ENCODE measurements around the gene ATP6V0A1.
"Not testable (repeated sequence)": the region's sequence is repeated elsewhere in the genome, so short reads cannot be mapped to it uniquely, and the experiment has no call there.

Gene ATP6V0A1

GRCh38 chr17:42458497-42459255 is at the start of gene ATP6V0A1:
ATP6V0A1 (plus strand) TSS chr17:42458878; CDS start chr17:42460895, 2,017 bp downstream.
- Histone ChIP-seq H3K4me1 (ENCODE audit: control insufficient read depth, insufficient read depth, low read length, unreplicated experiment) (peaks cover 29% of the 10 kb centered on the region), H3K79me2 (ENCODE audit: control insufficient read depth, insufficient read depth, low read length, unreplicated experiment) (peaks cover 19% of the 10 kb centered on the region), H3K4me3 (ENCODE audit: low read depth, low read length) (peak within 1 kb of the TSS; percentile 91), H3K36me3 (ENCODE audit: insufficient read depth, low read length) (peaks cover 5% of the 10 kb centered on the region; the same call in 1 of the 2 replicates), H3K27ac (ENCODE audit: low read depth, low read length) (peak within 1 kb of the TSS; percentile 77), H3K27me3 (ENCODE audit: insufficient read depth, low read length) (no peaks in the 10 kb centered on the region), H2AFZ (ENCODE audit: low read length, unreplicated experiment) (peak within 1 kb of the TSS; percentile 55)

DNA sequence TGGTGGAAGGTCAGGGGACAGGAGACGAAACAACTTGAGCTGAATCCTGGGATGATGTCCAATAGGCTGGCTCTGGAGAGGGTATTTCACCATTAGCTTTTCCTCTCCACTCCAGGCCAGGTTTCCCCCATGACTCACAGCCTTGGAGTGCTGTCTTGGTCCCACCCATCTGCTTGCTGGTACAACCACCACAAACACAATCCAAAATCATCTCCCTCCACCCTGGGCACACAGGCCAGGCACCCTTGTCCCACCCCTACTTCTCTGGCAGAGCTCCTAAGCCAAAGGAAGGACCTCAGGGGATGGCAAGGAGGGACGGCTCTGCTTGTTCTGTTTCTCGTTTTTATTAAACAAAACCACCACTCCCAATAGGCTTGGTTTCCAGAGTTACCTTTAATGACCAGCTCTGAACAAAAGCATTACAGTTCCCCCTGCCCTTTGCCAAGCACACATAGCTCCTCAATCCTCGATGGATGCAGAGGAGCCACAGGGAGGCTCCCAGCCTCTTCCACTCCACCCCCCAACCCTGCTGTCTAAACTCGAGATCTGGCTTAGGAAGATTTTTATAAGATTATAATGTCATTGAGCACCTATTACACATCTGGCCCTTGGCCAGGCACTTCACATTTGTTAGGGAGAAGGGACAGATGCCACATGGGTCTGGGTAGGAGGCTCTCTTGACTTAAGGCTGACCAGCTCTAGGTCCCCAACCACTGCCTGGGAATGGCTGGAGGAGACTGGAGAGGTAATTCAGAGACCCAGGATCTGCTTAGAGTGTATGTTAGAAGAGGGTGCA is 49.0 kb upstream of the ATP6V0A1 start:
- Histone ChIP-seq H3K36me3 (ENCODE audit: insufficient read depth, low read length) (peaks cover 6% of the 10 kb centered on the region; the same call in 1 of the 2 replicates), H3K27me3 (ENCODE audit: insufficient read depth, low read length) (no peaks in the 10 kb centered on the region), H3K79me2 (ENCODE audit: control insufficient read depth, insufficient read depth, low read length, unreplicated experiment) (peaks cover 90% of the 10 kb centered on the region), H3K27ac (ENCODE audit: low read depth, low read length) (peak overlapping the region; percentile 85), H2AFZ (ENCODE audit: low read length, unreplicated experiment) (no peak overlapping the region), H3K4me1 (ENCODE audit: control insufficient read depth, insufficient read depth, low read length, unreplicated experiment) (peaks cover 70% of the 10 kb centered on the region), H3K4me3 (ENCODE audit: low read depth, low read length) (peak overlapping the region; percentile 41)

GRCh38 chr17:42410319-42410685 is 48.4 kb upstream of the ATP6V0A1 start:
- Histone ChIP-seq H3K79me2 (ENCODE audit: control insufficient read depth, insufficient read depth, low read length, unreplicated experiment) (peaks cover 90% of the 10 kb centered on the region), H3K4me1 (ENCODE audit: control insufficient read depth, insufficient read depth, low read length, unreplicated experiment) (peaks cover 76% of the 10 kb centered on the region), H3K27me3 (ENCODE audit: insufficient read depth, low read length) (no peaks in the 10 kb centered on the region), H3K27ac (ENCODE audit: low read depth, low read length) (peak overlapping the region; percentile 85), H2AFZ (ENCODE audit: low read length, unreplicated experiment) (no peak overlapping the region), H3K4me3 (ENCODE audit: low read depth, low read length) (peak overlapping the region; percentile 41), H3K36me3 (ENCODE audit: insufficient read depth, low read length) (no peaks in the 10 kb centered on the region)

- H3K36me3 ChIP-seq (ENCODE audit: insufficient read depth, low read length), result no peaks in the 10 kb centered on the region
- no peaks in the 10 kb centered on the region for H3K27me3 ChIP-seq (ENCODE audit: insufficient read depth, low read length)
- H3K27ac ChIP-seq (ENCODE audit: low read depth, low read length), result peak overlapping the region; percentile 85
- H2AFZ ChIP-seq (ENCODE audit: low read length, unreplicated experiment), result no peak overlapping the region
- H3K79me2 ChIP-seq (ENCODE audit: control insufficient read depth, insufficient read depth, low read length, unreplicated experiment), result peaks cover 91% of the 10 kb centered on the region
- no peak overlapping the region for H3K4me3 ChIP-seq (ENCODE audit: low read depth, low read length)
- H3K4me1 ChIP-seq (ENCODE audit: control insufficient read depth, insufficient read depth, low read length, unreplicated experiment), result peaks cover 70% of the 10 kb centered on the region
Measured at GRCh38 chr17:42411361-42411760, 47.3 kb upstream of the ATP6V0A1 start.

DNA sequence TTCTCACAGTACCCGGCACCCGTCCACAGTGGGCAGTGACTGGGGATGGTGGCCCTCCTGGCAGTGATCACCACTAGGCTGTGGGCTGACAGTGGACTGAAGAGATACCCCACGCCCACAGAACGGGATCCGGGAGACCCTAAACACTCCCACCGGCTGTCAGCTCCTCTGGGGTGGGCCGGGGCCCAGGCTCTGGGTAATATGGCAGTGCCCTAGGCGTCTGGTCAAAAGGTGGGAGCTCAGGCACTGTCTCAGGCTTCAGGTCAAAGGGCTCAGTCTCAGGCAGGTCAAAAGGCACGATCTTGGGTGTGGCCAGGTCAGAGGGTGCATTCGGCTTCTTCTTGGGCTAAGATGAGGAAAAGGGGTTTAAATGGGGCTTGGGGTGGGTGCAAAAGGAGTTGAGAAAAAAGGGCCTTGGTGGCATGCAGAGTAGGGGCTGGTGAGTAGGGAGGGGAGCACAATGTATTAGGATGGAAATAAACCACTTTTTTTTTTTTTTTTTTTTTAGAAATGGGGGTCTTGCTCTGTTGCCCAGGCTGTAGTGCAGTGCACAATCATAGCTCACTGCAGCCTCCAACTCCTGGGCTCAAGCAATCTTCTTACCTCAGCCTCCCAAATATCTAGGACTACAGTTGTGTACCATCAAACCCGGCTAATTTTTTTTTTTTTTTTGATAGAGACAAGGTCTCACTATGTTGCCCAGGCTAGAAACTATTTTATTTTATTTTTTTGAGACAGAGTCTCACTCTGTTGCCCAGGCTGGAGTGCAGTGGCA is 46.6 kb upstream of the ATP6V0A1 start:
- H2AFZ ChIP-seq (ENCODE audit: low read length, unreplicated experiment), result no peak overlapping the region
- H3K79me2 ChIP-seq (ENCODE audit: control insufficient read depth, insufficient read depth, low read length, unreplicated experiment), result peaks cover 91% of the 10 kb centered on the region
- peak overlapping the region; percentile 85 for H3K27ac ChIP-seq (ENCODE audit: low read depth, low read length)

DNA sequence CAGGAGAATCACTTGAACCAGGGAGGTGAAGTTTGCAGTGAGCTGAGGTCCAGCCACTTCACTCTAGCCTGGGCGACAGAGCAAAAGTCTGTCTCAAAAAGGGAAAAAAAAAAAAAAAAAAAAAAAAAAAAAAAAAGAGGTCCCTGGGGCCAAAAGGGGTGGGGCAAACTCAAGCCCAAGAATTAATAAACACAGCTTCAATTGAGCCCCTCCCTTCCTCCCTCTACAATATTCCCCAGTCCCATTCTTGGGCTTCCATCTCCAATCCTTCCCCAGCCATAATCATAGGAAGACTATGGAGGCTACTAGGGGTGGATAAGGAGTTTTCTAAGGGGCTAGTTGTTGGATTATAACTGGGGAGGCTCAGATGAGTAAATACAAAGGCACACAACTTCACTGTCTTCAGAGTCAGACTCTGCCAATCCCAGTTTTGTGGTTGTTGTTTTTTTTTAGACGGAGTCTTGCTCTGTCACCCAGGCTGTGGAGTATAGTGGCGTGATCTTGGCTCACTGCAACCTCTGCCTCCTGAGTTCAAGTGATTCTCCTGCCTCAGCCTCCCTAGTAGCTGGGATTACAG is 45.1 kb upstream of the ATP6V0A1 start:
- H3K4me3 ChIP-seq (ENCODE audit: low read depth, low read length), result no peak overlapping the region
- peak overlapping the region; percentile 41 for H3K27ac ChIP-seq (ENCODE audit: low read depth, low read length)
- H3K4me1 ChIP-seq (ENCODE audit: control insufficient read depth, insufficient read depth, low read length, unreplicated experiment), result peaks cover 54% of the 10 kb centered on the region
- H2AFZ ChIP-seq (ENCODE audit: low read length, unreplicated experiment), result no peak overlapping the region
- peaks cover 90% of the 10 kb centered on the region for H3K79me2 ChIP-seq (ENCODE audit: control insufficient read depth, insufficient read depth, low read length, unreplicated experiment)
- H3K27me3 ChIP-seq (ENCODE audit: insufficient read depth, low read length), result no peaks in the 10 kb centered on the region
- no peaks in the 10 kb centered on the region for H3K36me3 ChIP-seq (ENCODE audit: insufficient read depth, low read length)

More for the DNA sequence above, 46.6 kb upstream of the ATP6V0A1 start:
- Histone ChIP-seq H3K4me3 (ENCODE audit: low read depth, low read length) (no peak overlapping the region), H3K27me3 (ENCODE audit: insufficient read depth, low read length) (no peaks in the 10 kb centered on the region), H3K36me3 (ENCODE audit: insufficient read depth, low read length) (no peaks in the 10 kb centered on the region), H3K4me1 (ENCODE audit: control insufficient read depth, insufficient read depth, low read length, unreplicated experiment) (peaks cover 67% of the 10 kb centered on the region)

DNA sequence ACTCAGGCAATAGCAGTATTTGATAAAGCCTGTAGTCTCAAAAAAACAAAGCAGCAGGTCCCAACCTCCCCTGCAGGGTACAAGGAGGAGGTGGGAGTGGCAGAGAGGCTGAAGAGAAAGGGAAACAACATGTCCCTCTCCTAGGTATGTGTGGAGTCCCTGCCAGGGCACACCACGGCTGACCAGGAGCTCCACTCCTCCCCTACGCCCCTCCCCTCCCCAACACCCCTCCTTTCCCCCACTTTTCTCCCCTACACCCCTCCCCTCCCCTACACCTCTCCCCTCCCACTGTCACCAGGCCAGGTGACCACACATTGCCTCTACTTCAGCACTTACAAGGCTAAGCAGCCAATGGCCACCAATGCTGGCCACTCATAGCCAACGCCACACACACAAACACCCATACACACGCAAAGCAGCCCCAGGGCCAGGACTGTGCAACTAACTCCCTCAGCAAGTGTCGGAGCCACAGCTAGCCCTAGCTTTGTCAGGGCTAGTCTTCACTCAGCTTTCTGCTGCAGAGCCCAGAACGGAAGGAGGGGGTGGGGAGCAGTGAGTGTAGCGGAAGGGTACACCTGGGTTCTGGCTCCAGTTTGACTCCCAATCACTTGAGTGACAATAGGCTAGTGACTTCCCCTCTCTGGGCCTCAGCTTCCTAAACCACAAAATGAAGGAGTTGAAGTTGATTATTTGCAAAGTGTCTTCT is 43.8 kb upstream of the ATP6V0A1 start:
- Histone ChIP-seq H2AFZ (ENCODE audit: low read length, unreplicated experiment) (no peak overlapping the region), H3K4me3 (ENCODE audit: low read depth, low read length) (no peak overlapping the region), H3K27ac (ENCODE audit: low read depth, low read length) (0 out of 2 replicates have a peak overlapping the region, but pooled peaks have one; percentile 8), H3K79me2 (ENCODE audit: control insufficient read depth, insufficient read depth, low read length, unreplicated experiment) (peaks cover 92% of the 10 kb centered on the region), H3K27me3 (ENCODE audit: insufficient read depth, low read length) (no peaks in the 10 kb centered on the region), H3K36me3 (ENCODE audit: insufficient read depth, low read length) (no peaks in the 10 kb centered on the region), H3K4me1 (ENCODE audit: control insufficient read depth, insufficient read depth, low read length, unreplicated experiment) (peaks cover 50% of the 10 kb centered on the region)

DNA sequence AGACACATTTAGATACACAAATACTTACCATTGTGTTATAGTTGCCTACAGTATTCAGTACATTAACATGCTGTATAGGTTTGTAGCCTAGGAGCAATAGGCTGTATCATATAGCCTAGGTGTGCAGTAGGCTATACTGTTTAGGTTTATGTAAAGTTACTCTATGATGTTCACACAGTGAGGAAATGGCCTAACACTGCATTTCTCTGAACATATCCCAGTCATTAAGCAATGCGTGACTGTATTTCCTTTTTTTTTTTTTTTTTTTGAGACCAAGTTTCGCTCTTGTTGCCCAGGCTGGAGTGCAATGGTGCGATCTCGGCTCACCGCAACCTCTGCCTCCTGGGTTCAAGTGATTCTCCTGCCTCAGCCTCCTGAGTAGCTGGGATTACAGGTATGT is 40.7 kb upstream of the ATP6V0A1 start:
- H3K4me3 ChIP-seq (ENCODE audit: low read depth, low read length); H3K27ac ChIP-seq (ENCODE audit: low read depth, low read length); H2AFZ ChIP-seq (ENCODE audit: low read length, unreplicated experiment); H3K27me3 ChIP-seq (ENCODE audit: insufficient read depth, low read length); H3K36me3 ChIP-seq (ENCODE audit: insufficient read depth, low read length): not testable (repeated sequence)
- Histone ChIP-seq H3K4me1 (ENCODE audit: control insufficient read depth, insufficient read depth, low read length, unreplicated experiment) (peaks cover 36% of the 10 kb centered on the region), H3K79me2 (ENCODE audit: control insufficient read depth, insufficient read depth, low read length, unreplicated experiment) (peaks cover 96% of the 10 kb centered on the region)

DNA sequence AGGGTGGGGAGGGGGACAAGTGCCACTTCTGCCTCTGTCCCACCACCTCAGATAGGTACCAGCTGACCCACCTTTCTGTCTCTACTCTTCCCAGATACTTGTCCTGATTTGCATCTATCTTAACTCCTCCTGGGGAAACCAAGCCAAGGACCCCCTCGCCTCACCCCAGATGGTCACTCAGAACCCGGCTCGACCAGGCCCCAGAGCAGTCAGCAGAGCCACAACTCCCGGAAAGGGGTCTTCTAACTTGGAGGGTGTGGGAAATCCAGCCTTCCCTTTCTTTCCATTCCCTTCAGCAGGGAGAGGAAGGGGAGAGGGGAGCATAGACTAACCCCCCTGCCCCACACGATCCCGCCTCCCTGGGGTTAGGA is 37.6 kb upstream of the ATP6V0A1 start:
- no peak overlapping the region for H2AFZ ChIP-seq (ENCODE audit: low read length, unreplicated experiment)
- peak overlapping the region; percentile 85 for H3K27ac ChIP-seq (ENCODE audit: low read depth, low read length)
- no peaks in the 10 kb centered on the region for H3K27me3 ChIP-seq (ENCODE audit: insufficient read depth, low read length)
- peaks cover 25% of the 10 kb centered on the region for H3K4me1 ChIP-seq (ENCODE audit: control insufficient read depth, insufficient read depth, low read length, unreplicated experiment)
- H3K36me3 ChIP-seq (ENCODE audit: insufficient read depth, low read length), result no peaks in the 10 kb centered on the region
- peak overlapping the region; percentile 96 for H3K4me3 ChIP-seq (ENCODE audit: low read depth, low read length)
- H3K79me2 ChIP-seq (ENCODE audit: control insufficient read depth, insufficient read depth, low read length, unreplicated experiment), result peaks cover 72% of the 10 kb centered on the region
